Dendritic cell treated with granulocyte-macrophage colony-stimulating factor and Interleukin-4, amounts not matched to agents 40 ng/mL and 50 ng/mL, for 4 days (primary cell): Measurements from ENCODE around the gene IDI2.
"Not testable (repeated sequence)": the region's sequence is repeated elsewhere in the genome, so short reads cannot be mapped to it uniquely, and the experiment has no call there.

Experiments used
- H3K27ac Mint-ChIP-seq: one replicate; pipeline ENCODE4 v1.8.0; 2022; ENCODE audit warnings: mild to moderate bottlenecking, mixed read lengths
- H3K27me3 Mint-ChIP-seq: one replicate; pipeline ENCODE4 v1.8.0; 2022; ENCODE audit warnings: mild to moderate bottlenecking, mixed read lengths
- H3K36me3 Mint-ChIP-seq: one replicate; pipeline ENCODE4 v1.8.0; 2022; ENCODE audit warnings: low read depth, mixed read lengths
- H3K4me1 Mint-ChIP-seq: one replicate; pipeline ENCODE4 v1.8.0; 2022; ENCODE audit warnings: low read depth, mixed read lengths
- H3K4me3 Mint-ChIP-seq: one replicate; pipeline ENCODE4 v1.8.0; 2022; ENCODE audit warnings: mild to moderate bottlenecking, moderate library complexity, mixed read lengths
- H3K9me3 Mint-ChIP-seq: one replicate; pipeline ENCODE4 v1.8.0; 2022; ENCODE audit warnings: mixed read lengths
- intact Hi-C: fragments of 100-400 bp; cut with micrococcal nuclease; formaldehyde crosslinking; loops from one replicate; pipeline ENCODE4 v1.15.0; 2022

IDI2 gene

GRCh38 chr10:1011696-1012095, 14.0 kb downstream of the IDI2 start:
- Mint-ChIP-seq H3K9me3 (no peaks in the 10 kb centered on the region), H3K27ac (no peak overlapping the region), H3K36me3 (peaks cover 97% of the 10 kb centered on the region), H3K4me1 (no peaks in the 10 kb centered on the region), H3K4me3 (no peak overlapping the region), H3K27me3 (no peaks in the 10 kb centered on the region)
- intact Hi-C loops = no loop called here

- Mint-ChIP-seq H3K9me3 (no peaks in the 10 kb centered on the region), H3K4me1 (no peaks in the 10 kb centered on the region), H3K36me3 (peaks cover 97% of the 10 kb centered on the region), H3K27ac (no peak overlapping the region), H3K4me3 (no peak overlapping the region), H3K27me3 (no peaks in the 10 kb centered on the region)
- intact Hi-C loops = no loop called here
These were observed 15.0 kb downstream of the IDI2 start for GRCh38 chr10:1010703-1011102.

DNA sequence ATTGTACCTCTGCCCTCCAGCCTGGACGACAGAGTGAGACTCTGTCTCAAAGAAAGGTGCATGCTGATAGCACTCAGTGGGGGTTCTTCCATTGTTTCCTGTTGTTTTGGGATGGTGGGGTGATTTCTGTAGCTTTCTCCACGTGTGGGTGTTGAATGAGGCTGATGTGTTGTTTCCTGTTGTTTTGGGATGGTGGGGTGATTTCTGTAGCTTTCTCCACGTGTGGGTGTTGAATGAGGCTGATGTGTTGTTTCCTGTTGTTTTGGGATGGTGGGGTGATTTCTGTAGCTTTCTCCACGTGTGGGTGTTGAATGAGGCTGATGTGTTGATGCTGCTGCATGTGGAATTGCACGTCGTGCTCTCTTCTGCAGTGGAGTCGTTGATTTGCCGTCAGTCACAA, 15.7 kb downstream of the IDI2 start:
- H3K36me3 Mint-ChIP-seq = peaks cover 99% of the 10 kb centered on the region
- H3K27ac Mint-ChIP-seq, H3K27me3 Mint-ChIP-seq, H3K4me3 Mint-ChIP-seq, intact Hi-C loops, H3K4me1 Mint-ChIP-seq, H3K9me3 Mint-ChIP-seq: not testable (repeated sequence)

DNA sequence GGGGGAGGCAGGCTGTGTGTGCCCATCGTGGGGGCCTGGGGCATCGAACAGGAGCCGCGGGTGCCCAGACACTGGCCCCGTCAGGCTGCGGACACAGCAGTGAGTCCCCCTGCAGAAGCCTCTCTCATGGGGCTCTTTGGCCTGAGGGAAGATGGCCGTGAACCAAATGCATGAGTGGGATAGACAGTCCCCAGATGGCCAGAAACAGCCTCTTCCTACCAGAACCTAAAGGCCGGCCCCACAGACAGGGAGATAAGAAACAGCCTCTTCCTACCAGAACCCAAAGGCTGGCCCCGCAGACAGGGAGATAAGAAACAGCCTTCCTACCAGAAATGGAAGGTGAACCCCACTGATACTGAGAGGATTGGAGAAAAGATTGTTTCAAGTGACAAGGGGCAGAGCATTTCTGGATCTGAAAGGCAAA, 16.6 kb downstream of the IDI2 start:
- Mint-ChIP-seq H3K27ac (no peak overlapping the region), H3K27me3 (no peaks in the 10 kb centered on the region), H3K4me1 (no peaks in the 10 kb centered on the region), H3K9me3 (no peaks in the 10 kb centered on the region), H3K36me3 (peaks cover 99% of the 10 kb centered on the region), H3K4me3 (no peak overlapping the region)
- intact Hi-C loops = no loop called here

DNA sequence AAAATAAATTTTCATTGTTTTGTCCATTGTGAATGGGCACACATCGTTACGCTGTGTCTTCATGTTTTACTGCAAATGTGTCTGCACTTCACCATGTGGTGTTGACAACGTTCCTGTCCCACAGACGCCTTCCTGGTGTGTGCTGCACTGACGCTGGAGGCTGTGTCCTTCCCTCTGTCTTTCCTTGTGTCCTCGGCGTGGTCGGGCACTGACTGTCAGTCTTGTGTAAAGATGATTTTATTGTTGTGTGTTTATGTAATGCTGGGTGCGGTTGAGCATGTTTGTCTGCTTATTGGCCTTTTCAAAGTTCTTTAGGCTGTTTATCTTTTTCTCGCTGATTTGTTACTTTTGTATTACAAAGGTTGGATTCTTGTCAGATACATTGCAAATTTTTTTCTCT, 18.1 kb downstream of the IDI2 start:
- intact Hi-C loops = no loop called here
- no peak overlapping the region for H3K27ac Mint-ChIP-seq
- H3K36me3 Mint-ChIP-seq = peaks cover 99% of the 10 kb centered on the region
- H3K9me3 Mint-ChIP-seq = peaks cover 7% of the 10 kb centered on the region
- H3K4me1 Mint-ChIP-seq = no peaks in the 10 kb centered on the region
- H3K27me3 Mint-ChIP-seq = no peaks in the 10 kb centered on the region
- H3K4me3 Mint-ChIP-seq = no peak overlapping the region

DNA sequence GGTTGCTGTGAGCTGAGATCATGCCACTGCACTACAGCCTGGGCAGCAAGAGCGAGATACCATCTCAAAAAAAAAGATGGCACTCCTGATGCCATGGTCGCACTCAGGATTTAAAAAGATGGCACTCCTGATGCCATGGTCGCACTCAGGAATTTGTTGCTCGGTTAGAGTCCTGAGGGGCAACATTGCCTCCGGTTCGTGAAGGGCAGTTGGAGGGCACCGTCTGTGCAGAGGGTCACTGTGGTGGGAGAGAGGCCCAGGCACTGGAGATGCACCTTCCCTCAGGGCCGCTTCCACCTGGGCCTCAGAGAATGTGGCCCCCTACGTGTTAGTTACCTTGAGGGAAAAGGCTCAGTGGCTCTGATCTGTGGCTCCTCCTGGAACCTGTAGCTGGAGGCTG, 19.1 kb downstream of the IDI2 start:
- intact Hi-C loops = no loop called here
- Mint-ChIP-seq H3K27ac (no peak overlapping the region), H3K4me1 (no peaks in the 10 kb centered on the region)

GRCh38 chr10:1003884-1004670, 21.6 kb downstream of the IDI2 start:
- peaks cover 99% of the 10 kb centered on the region for H3K36me3 Mint-ChIP-seq
- H3K9me3 Mint-ChIP-seq = peaks cover 15% of the 10 kb centered on the region
- intact Hi-C loops = loop anchor here (5.0 kb wide), 1 partner anchor 78 kb away; no protein-coding TSS in a partner anchor
- no peak overlapping the region for H3K27ac Mint-ChIP-seq
- no peaks in the 10 kb centered on the region for H3K4me1 Mint-ChIP-seq
- H3K4me3 Mint-ChIP-seq = no peak overlapping the region
- no peaks in the 10 kb centered on the region for H3K27me3 Mint-ChIP-seq

More for the DNA sequence above, 19.1 kb downstream of the IDI2 start:
- H3K4me3 Mint-ChIP-seq = no peak overlapping the region
- no peaks in the 10 kb centered on the region for H3K27me3 Mint-ChIP-seq
- peaks cover 99% of the 10 kb centered on the region for H3K36me3 Mint-ChIP-seq
- H3K9me3 Mint-ChIP-seq = peaks cover 15% of the 10 kb centered on the region

DNA sequence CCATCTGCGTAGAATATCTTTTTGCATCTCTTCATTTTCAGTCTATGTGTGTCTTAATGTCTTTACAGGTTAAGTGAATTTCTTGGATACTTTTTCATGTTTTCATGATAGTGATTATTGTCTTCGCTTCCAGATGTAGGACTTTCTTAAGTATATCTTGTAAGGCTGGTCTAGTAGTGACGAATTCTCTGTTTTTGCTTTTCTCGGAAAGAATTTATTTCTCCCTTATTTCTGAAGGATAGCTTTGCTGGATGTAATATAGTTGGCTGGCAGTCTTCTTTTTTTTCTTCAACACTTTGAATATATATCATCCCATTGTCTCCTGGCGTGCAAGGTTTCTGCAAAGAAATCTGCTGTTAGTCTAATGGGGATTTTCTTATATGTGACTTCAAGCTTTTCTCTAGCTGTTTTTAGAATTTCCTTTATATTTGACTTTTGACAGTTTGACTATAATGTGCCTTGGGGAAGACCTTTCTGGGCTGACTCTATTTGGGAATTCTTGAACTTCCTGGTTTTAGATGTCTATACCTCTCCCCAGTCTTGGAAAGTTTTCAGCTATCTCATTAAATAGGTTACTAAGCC, 23.1 kb downstream of the IDI2 start:
- H3K4me1 Mint-ChIP-seq = no peaks in the 10 kb centered on the region
- peaks cover 99% of the 10 kb centered on the region for H3K36me3 Mint-ChIP-seq
- no peak overlapping the region for H3K27ac Mint-ChIP-seq
- peaks cover 15% of the 10 kb centered on the region for H3K9me3 Mint-ChIP-seq
- no peak overlapping the region for H3K4me3 Mint-ChIP-seq
- H3K27me3 Mint-ChIP-seq = no peaks in the 10 kb centered on the region
- intact Hi-C loops = loop anchor here (5.0 kb wide), 1 partner anchor 80 kb away; no protein-coding TSS in a partner anchor

GRCh38 chr10:997266-998022, 28.2 kb downstream of the IDI2 start:
- H3K27ac Mint-ChIP-seq = no peak overlapping the region
- peaks cover 100% of the 10 kb centered on the region for H3K36me3 Mint-ChIP-seq
- H3K4me3 Mint-ChIP-seq = no peak overlapping the region
- H3K9me3 Mint-ChIP-seq = peaks cover 7% of the 10 kb centered on the region
- intact Hi-C loops = loop anchor here (10.0 kb wide), 1 partner anchor 163 kb away; no protein-coding TSS in a partner anchor
- H3K27me3 Mint-ChIP-seq = no peaks in the 10 kb centered on the region
- H3K4me1 Mint-ChIP-seq = no peaks in the 10 kb centered on the region

DNA sequence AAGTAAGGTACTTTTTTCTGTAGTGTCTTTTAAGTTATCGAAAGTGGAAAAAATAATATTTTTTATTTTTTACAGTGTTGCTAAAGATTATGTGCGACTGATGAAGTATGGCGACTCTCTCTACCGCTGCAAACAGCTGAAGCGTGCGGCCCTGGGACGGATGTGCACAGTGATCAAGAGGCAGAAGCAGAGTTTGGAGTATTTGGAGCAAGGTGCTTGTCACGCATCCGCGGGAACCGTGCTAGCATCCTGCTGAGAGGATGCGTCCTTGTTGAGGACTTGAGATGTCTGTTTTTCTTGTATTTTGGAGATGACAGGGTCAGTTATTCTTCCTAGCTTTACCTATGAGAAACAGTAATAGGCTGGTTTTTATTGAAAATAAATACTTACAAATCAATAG, 29.6 kb downstream of the IDI2 start:
- intact Hi-C loops = loop anchor here (10.0 kb wide), 1 partner anchor 161 kb away; no protein-coding TSS in a partner anchor
- H3K4me1 Mint-ChIP-seq = peaks cover under 1% of the 10 kb centered on the region
- H3K27ac Mint-ChIP-seq = no peak overlapping the region
- no peaks in the 10 kb centered on the region for H3K27me3 Mint-ChIP-seq
- H3K36me3 Mint-ChIP-seq = peaks cover 90% of the 10 kb centered on the region
- no peaks in the 10 kb centered on the region for H3K9me3 Mint-ChIP-seq
- no peak overlapping the region for H3K4me3 Mint-ChIP-seq

DNA sequence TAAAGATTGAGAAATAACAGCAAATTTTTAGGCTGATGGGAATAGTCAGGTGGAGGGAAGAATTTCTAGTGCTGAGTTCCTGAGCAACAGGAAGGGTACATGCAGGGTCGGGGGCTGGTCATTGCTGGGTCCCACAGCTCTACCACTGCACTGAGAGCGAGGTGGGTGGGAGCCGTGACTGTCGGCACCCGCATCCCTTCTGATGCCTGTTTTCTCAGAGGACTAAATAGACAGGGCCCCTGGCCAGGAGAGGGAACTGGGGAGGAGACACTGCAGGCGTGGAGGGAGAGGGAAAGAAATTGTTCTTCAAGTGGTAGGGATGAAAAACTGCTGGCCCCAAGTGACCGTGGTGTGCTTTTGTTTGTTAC, 30.1 kb downstream of the IDI2 start:
- Mint-ChIP-seq H3K4me3 (no peak overlapping the region), H3K27me3 (no peaks in the 10 kb centered on the region), H3K27ac (no peak overlapping the region), H3K36me3 (peaks cover 90% of the 10 kb centered on the region), H3K4me1 (peaks cover 6% of the 10 kb centered on the region), H3K9me3 (no peaks in the 10 kb centered on the region)
- intact Hi-C loops = loop anchor here (10.0 kb wide), 1 partner anchor 161 kb away; no protein-coding TSS in a partner anchor

DNA sequence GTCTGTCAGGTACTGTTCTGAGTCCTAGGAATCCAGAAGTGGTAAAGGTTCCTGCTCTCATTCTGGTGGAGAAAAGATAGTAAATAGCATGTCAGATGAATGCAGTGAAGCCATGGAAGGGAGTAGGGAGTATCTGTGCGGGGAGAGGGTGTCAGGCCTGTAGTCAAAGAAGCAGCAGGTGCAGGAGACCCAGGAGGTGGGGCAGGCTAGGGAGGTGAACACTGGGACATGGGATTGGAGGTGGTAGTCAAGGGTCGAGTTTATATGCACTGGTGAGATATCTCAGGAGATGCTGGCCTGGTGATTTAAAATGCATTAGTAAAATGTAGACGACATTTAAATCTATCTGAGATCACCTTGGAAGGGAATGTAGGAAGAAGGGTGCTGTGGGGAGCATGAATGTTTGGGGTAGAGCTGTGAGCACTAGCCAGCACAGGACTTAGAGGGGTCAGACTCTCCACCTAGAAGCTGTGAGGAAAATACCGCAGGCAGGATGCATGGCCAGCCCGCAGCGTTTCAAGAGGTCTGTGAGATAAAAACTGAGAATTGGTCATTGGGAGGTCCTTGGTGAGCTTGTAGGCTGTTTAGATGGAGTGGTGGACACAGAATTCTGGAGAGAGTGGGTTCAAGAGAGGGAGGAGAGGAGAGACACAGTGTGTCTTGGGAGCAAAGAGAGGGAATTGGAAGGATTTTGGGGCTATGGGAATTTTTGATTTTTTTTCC, 30.7 kb downstream of the IDI2 start:
- Mint-ChIP-seq H3K27ac (no peak overlapping the region), H3K36me3 (peaks cover 90% of the 10 kb centered on the region), H3K4me3 (no peak overlapping the region), H3K4me1 (peaks cover 10% of the 10 kb centered on the region), H3K9me3 (no peaks in the 10 kb centered on the region), H3K27me3 (no peaks in the 10 kb centered on the region)
- intact Hi-C loops = loop anchor here (10.0 kb wide), 1 partner anchor 160 kb away; no protein-coding TSS in a partner anchor

GRCh38 chr10:992871-993270, 32.8 kb downstream of the IDI2 start:
- no peaks in the 10 kb centered on the region for H3K27me3 Mint-ChIP-seq
- no peak overlapping the region for H3K27ac Mint-ChIP-seq
- H3K9me3 Mint-ChIP-seq = no peaks in the 10 kb centered on the region
- H3K4me3 Mint-ChIP-seq = no peak overlapping the region
- peaks cover 87% of the 10 kb centered on the region for H3K36me3 Mint-ChIP-seq
- intact Hi-C loops = loop anchor here (10.0 kb wide), 1 partner anchor 158 kb away; no protein-coding TSS in a partner anchor
- peaks cover 21% of the 10 kb centered on the region for H3K4me1 Mint-ChIP-seq
